ENCODE results near the gene PLCXD3.

DNA sequence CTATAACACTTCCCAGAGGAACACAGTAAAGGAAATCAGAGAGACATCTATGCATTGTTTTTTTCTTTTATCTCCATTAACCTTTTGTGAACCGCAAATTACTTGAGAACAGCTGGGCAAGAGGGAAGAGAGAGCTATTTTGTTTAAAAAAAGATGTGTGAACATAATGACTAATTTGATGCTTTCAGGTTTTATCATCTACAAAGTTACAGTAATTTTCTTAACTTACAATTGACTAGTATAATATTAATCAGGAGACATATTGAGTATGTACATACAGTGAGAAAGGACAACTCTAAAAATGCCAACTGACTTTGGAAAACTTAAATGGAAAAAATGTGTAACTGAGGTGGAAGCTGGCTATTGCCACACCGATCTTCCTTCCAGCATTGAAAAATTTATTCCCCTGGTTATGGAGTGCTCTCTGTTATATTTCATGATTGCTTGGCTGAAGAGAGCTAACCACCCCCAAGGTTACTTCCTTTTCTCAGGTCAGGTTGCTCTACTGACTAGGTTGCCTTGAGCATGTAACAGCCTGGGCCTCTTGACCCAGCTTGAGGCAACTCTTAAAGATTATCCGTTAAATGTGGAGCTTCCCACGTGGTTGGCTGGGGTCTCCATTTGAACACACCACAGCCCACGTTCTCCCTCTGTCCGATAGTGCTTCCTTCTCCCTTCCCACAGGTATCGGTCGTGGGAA, 234.4 kb downstream of the PLCXD3 start:
- no peak for TF ChIP-seq POLR2A (IDR thresholded peaks at IDR 0.05; ENCODE audit: low read depth, low read length)
- TF ChIP-seq, protein P1, sequence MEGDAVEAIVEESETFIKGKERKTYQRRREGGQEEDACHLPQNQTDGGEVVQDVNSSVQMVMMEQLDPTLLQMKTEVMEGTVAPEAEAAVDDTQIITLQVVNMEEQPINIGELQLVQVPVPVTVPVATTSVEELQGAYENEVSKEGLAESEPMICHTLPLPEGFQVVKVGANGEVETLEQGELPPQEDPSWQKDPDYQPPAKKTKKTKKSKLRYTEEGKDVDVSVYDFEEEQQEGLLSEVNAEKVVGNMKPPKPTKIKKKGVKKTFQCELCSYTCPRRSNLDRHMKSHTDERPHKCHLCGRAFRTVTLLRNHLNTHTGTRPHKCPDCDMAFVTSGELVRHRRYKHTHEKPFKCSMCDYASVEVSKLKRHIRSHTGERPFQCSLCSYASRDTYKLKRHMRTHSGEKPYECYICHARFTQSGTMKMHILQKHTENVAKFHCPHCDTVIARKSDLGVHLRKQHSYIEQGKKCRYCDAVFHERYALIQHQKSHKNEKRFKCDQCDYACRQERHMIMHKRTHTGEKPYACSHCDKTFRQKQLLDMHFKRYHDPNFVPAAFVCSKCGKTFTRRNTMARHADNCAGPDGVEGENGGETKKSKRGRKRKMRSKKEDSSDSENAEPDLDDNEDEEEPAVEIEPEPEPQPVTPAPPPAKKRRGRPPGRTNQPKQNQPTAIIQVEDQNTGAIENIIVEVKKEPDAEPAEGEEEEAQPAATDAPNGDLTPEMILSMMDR (IDR thresholded peaks at IDR 0.05 in 2 of 3, conservative IDR thresholded peaks at IDR 0.05 in 1 of 3; ENCODE audit: control insufficient read depth in 2 of 3, extremely low read depth in 1 of 3, insufficient read depth in 1 of 3, low read depth in 3 of 3, low read length in 3 of 3), result no peak
- TF ChIP-seq CHD2 (IDR thresholded peaks at IDR 0.05; ENCODE audit: borderline replicate concordance, low read depth, low read length), result no peak
- no peak for TF ChIP-seq CBX3 (IDR thresholded peaks at IDR 0.05; ENCODE audit: borderline replicate concordance, low read depth)
- TF ChIP-seq ZNF274 (IDR thresholded peaks at IDR 0.05; ENCODE audit: insufficient read depth, insufficient read length), result no peak
- TF ChIP-seq EP300 (IDR thresholded peaks at IDR 0.05; ENCODE audit: borderline replicate concordance in 1 of 2, control insufficient read depth in 1 of 2, low read depth in 2 of 2, low read length in 2 of 2), result no peak
